Neural cell (in vitro differentiated cells): Measurements from ENCODE around the gene EML5.

Experiments used
- CTCF ChIP-seq: fragments of 450-650 bp; IDR thresholded peaks from 2 replicates; pipeline ENCODE4 v1.5.1; 2014; ENCODE audit warnings: antibody characterized with exemption, mild to moderate bottlenecking, moderate library complexity; ENCODE audit not compliant: poor library complexity, severe bottlenecking
- EZH2 ChIP-seq: fragments of 200-600, 300-800 bp; shearing (Covaris generic), sonication (generic); IDR thresholded peaks from 2 replicates; pipeline ENCODE4 v1.6.1; 2014; ENCODE audit warnings: antibody characterized with exemption, low read length, borderline replicate concordance, mild to moderate bottlenecking; ENCODE audit not compliant: insufficient read depth, poor library complexity, severe bottlenecking
- REST ChIP-seq: IDR thresholded peaks from 2 replicates; pipeline ENCODE4 v1.6.1; 2012; ENCODE audit warnings: borderline replicate concordance
- SMC3 ChIP-seq: fragments of 450-650 bp; conservative IDR thresholded peaks from 2 replicates; pipeline ENCODE4 v1.6.1; 2014; ENCODE audit warnings: antibody characterized with exemption, mild to moderate bottlenecking, moderate library complexity; ENCODE audit not compliant: poor library complexity

- TF ChIP-seq CTCF = no peak
- no peak for TF ChIP-seq SMC3
- no peak for TF ChIP-seq EZH2
- TF ChIP-seq REST = no peak
Observed at GRCh38 chr14:88733121-88733520, 59.6 kb downstream of the EML5 start.
